Testis (tissue), 3 donors: ENCODE results near the gene FAM163B. TPM values are rescaled to one million over a fixed set of nuclear protein-coding genes. Genes with fewer than 3 reads are reported as not detected.

Source experiments
- DNase-seq: peaks from one replicate; pipeline ENCODE4 v3.0.0-alpha.2; 2019
- H3K27ac ChIP-seq, 2 donors: fragments of 200-600 bp; sonication (generic); one replicate each; pipeline ENCODE4 v1.5.1; 2019
- H3K27me3 ChIP-seq: fragments of 200-600 bp; sonication (generic); one replicate; pipeline ENCODE4 v1.5.1; 2019
- H3K36me3 ChIP-seq: fragments of 200-600 bp; sonication (generic); one replicate; pipeline ENCODE4 v1.5.1; 2017; ENCODE audit warnings: low read depth; ENCODE audit errors: missing control alignments
- H3K4me1 ChIP-seq: fragments of 200-600 bp; sonication (generic); one replicate; pipeline ENCODE4 v1.5.1; 2019
- H3K4me3 ChIP-seq, 2 donors: fragments of 200-600 bp; sonication (generic); one replicate each; pipeline ENCODE4 v1.5.1; 2017 to 2019
- H3K9me3 ChIP-seq: fragments of 200-600 bp; sonication (generic); one replicate; pipeline ENCODE4 v1.5.1; 2017
- POLR2A ChIP-seq: fragments of 450-650 bp; IDR thresholded peaks from one replicate; pipeline ENCODE4 v1.6.1; 2017; ENCODE audit warnings: antibody characterized with exemption, mild to moderate bottlenecking, moderate library complexity
- WGBS, 2 donors: methylation state at CpG; one replicate each; pipeline ENCODE4 v1.1.5; 2018; 5-methylcytosine and 5-hydroxymethylcytosine counted together
- intact Hi-C: fragments of 100-400 bp; cut with DNase I; formaldehyde crosslinking; loops from one replicate; pipeline ENCODE4 v1.15.1; 2023; ENCODE audit warnings: low total_unique reads
- polyA plus RNA-seq: library from polyadenylated mRNA; stranded (reverse); fragments of 350-450 nt; fragmentation: Illumina TruSeq; extraction: RNeasy Lipid Tissue Mini Kit (QIAGEN cat#74804); gene quantifications from one replicate; pipeline ENCODE4 v1.2.3, GENCODE V29; 2014; ENCODE audit warnings: low read depth, low replicate concordance; ENCODE audit not compliant: insufficient read depth
- total RNA-seq, 2 donors: library from RNA; depleted of rRNA; stranded (reverse); fragments of >200 nt; gene quantifications; one replicate each; pipeline ENCODE4 v1.2.3, GENCODE V29; 2016
- TF ChIP-seq, protein P1 (sequence below), 3 experiments: fragments of 450-650 bp in 2 of 3; fragments of 200-600 bp in 1 of 3; sonication (generic) in 1 of 3; IDR thresholded peaks; one replicate each; pipeline ENCODE4 v1.5.1; 2016 to 2019; ENCODE audit warnings: antibody characterized with exemption in 3 of 3, mild to moderate bottlenecking in 2 of 3, moderate library complexity in 1 of 3

Gene FAM163B
- total and polyA plus RNA-seq, 3 donors from 2014 or later, result 2.2 to 3.8 (median 2.8) TPM

DNA sequence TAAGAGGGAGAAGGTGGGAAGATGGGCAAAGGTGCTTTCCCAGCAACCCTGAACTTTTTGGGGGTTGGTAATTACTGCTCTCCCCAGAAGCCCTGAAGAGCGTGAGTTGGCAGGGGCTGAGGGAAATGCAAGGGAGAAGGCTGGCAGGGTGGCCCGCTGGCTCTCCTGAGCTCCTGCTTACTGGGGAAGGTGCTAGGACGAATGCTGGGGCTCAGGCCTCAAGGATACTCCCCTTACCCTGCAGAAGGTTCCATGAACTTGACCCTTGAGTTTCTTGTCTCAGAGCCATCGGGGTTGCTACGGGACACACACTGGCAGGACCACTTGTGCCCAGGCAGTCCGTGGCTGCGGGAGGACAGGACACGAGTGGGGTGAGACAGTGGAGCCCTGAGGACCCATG lies 1.2 kb downstream of the FAM163B start:
- no peaks in the 10 kb centered on the region for H3K27me3 ChIP-seq
- 87 to 89% methylated on average over 6 to 8 of the region's 8 CpGs for WGBS, 2 donors
- intact Hi-C loops, result no loop called here
- no peak overlapping the region for H3K4me3 ChIP-seq
- TF ChIP-seq, protein P1, sequence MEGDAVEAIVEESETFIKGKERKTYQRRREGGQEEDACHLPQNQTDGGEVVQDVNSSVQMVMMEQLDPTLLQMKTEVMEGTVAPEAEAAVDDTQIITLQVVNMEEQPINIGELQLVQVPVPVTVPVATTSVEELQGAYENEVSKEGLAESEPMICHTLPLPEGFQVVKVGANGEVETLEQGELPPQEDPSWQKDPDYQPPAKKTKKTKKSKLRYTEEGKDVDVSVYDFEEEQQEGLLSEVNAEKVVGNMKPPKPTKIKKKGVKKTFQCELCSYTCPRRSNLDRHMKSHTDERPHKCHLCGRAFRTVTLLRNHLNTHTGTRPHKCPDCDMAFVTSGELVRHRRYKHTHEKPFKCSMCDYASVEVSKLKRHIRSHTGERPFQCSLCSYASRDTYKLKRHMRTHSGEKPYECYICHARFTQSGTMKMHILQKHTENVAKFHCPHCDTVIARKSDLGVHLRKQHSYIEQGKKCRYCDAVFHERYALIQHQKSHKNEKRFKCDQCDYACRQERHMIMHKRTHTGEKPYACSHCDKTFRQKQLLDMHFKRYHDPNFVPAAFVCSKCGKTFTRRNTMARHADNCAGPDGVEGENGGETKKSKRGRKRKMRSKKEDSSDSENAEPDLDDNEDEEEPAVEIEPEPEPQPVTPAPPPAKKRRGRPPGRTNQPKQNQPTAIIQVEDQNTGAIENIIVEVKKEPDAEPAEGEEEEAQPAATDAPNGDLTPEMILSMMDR (IDR thresholded peaks at IDR 0.05), result no peak
- TF ChIP-seq POLR2A, result no peak
- H3K4me1 ChIP-seq, result peaks cover 2% of the 10 kb centered on the region
- DNase-seq, result no peak
- no peaks in the 10 kb centered on the region for H3K36me3 ChIP-seq
- H3K27ac ChIP-seq, result no peak overlapping the region
- no peaks in the 10 kb centered on the region for H3K9me3 ChIP-seq

DNA sequence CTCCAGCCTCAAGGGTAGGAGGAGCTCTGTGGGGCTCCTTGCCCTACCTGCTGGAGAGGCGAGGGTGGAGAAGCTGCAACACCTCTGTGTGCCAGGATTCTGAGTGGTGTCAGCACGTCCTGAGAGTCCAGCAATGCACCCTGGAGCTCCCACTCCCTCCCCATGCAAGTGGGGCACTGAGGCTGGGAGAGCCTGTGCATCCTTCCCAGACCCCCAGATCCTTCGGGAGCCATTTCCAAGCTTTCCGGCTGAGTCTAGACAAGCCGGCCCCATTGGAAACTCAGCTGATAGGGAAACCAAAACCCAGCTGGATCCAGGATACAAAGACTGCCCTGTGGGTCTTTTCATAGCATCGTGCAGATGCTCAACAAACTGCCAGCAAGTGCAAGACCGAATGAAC lies 1.8 kb downstream of the FAM163B start:
- WGBS, 2 donors, result 65 to 73% methylated on average over 4 to 7 of the region's 7 CpGs
- no peak for DNase-seq
- TF ChIP-seq POLR2A, result no peak
- TF ChIP-seq, protein P1 (IDR thresholded peaks at IDR 0.05), result no peak

DNA sequence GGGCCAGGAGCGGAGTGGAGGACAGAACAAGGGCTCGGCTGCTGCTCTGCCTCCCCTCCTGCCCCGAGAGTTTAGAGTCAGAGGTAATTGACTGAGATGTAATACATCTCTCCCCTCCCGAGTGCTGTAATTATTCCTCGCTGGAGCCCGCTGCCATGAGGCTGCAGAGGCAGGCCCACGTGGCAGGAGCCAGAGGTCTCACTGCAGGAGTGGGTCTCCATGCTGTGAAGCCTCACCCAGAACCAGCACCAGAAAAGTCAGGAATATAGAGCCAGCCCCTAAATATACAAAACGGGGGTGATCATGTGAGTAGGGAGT lies 2.5 kb downstream of the FAM163B start:
- TF ChIP-seq, protein P1 (IDR thresholded peaks at IDR 0.05), result no peak
- no peak for TF ChIP-seq POLR2A
- no peaks in the 10 kb centered on the region for H3K27me3 ChIP-seq
- WGBS, 2 donors, result 72 to 75% methylated on average over 8 of the region's 8 CpGs
- DNase-seq, result no peak
- H3K27ac ChIP-seq, result no peak overlapping the region
- H3K9me3 ChIP-seq, result no peaks in the 10 kb centered on the region
- intact Hi-C loops, result no loop called here
- peaks cover 2% of the 10 kb centered on the region for H3K4me1 ChIP-seq
- H3K36me3 ChIP-seq, result no peaks in the 10 kb centered on the region
- H3K4me3 ChIP-seq, result no peak overlapping the region

More for the DNA sequence above, 1.8 kb downstream of the FAM163B start:
- H3K4me1 ChIP-seq, result peaks cover 2% of the 10 kb centered on the region
- H3K9me3 ChIP-seq, result no peaks in the 10 kb centered on the region
- no peaks in the 10 kb centered on the region for H3K36me3 ChIP-seq
- no peaks in the 10 kb centered on the region for H3K27me3 ChIP-seq
- intact Hi-C loops, result no loop called here
- H3K27ac ChIP-seq, result no peak overlapping the region
- H3K4me3 ChIP-seq, result no peak overlapping the region

DNA sequence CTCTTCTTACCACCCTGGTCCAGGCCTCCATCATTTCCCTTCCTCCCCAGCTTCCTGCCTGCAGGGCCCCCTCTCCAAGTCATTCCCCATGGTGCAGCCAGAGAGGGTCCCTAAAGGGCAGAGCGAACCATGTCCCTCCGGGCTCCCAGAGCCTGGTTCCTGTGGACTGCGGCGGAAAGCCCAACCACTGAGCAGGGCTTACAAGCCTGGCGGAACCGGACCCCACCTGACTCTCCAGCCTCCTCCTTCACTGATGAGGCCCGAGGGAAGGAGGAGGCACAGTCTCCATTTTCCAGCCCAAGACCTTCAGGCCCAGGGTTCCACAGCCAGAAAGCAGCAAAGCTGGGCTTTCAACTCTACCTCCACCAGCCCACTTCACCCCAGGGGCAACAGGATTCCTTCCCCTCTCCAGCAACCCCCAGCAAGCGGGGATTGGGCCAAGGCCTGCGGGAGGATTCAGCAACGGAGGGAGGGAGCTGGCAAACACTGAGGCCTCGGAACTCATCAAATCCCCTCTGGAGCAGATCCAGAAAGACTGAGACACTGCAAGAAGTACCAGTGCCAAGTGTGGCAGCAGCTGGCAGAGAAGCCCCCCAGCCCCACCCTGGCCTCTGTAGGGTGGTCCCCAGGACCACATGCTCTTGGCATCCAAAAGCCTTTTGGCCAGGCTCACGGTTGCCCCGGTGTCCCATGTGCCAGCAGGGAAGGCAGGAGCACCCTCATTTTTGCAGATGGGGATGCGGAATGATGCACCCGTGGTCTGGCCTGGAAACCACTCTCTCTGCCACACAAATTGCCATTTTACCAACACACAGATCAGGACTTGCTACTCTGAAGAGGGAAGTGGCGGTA lies 3.1 kb downstream of the FAM163B start:
- DNase-seq, result no peak
- Histone ChIP-seq H3K4me1 (peaks cover 2% of the 10 kb centered on the region), H3K27me3 (no peaks in the 10 kb centered on the region)

More for the DNA sequence above, 3.1 kb downstream of the FAM163B start:
- Histone ChIP-seq H3K9me3 (no peaks in the 10 kb centered on the region), H3K36me3 (no peaks in the 10 kb centered on the region), H3K4me3 (no peak overlapping the region), H3K27ac (no peak overlapping the region)
- intact Hi-C loops, result no loop called here
- 84 to 89% methylated on average over 8 to 15 of the region's 16 CpGs for WGBS, 2 donors
- TF ChIP-seq, protein P1 (IDR thresholded peaks at IDR 0.05), result no peak
- TF ChIP-seq POLR2A, result no peak
